DND-41 (cell line): Measurements from ENCODE around the gene CAT.

Experiments used
- EZH2 ChIP-seq: IDR thresholded peaks from 3 replicates; pipeline ENCODE4 v1.6.1; 2012; ENCODE audit warnings: borderline replicate concordance, low read depth, mild to moderate bottlenecking, moderate library complexity, low read length, inconsistent platforms; ENCODE audit not compliant: severe bottlenecking
- TF ChIP-seq, protein P1 (sequence below): IDR thresholded peaks from 2 replicates; pipeline ENCODE4 v1.5.1; 2012; ENCODE audit warnings: borderline replicate concordance, low read length, moderate library complexity, mild to moderate bottlenecking; ENCODE audit not compliant: poor library complexity, severe bottlenecking; ENCODE audit errors: extremely low read depth

DNA sequence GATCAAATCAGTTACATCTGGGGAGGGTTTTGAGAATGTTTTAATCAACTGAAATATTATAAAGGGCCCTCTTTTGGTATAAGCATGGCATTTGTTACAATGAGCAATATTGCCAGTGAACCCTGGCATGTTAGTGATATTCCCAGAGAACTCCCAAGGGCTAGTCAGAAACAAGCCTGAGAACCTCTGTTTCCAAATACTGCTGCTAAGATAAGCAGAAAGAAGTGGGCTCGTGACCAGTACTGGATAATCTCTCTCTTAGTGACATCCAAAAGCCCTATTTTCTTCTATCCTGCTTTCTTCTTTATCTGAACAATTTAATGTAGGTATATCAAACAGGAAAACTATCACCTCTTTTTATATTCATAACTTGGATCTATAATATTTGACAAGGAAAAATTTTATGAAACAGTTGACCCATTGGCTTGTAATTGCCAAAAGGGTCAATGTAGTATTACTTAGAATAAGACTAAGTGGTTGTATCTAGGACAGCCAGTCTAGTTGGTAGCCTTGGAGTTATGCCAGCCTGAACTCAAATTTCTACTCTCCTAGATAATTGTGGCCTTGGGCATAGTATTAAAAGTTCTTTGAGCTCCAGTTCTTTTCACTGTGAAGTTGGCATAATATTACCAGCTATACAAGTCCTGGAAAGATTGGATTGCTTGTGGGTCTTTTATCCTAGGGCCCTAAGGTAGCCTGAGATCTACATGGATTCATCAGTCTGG, 15.7 kb downstream of the CAT start:
- TF ChIP-seq, protein P1, sequence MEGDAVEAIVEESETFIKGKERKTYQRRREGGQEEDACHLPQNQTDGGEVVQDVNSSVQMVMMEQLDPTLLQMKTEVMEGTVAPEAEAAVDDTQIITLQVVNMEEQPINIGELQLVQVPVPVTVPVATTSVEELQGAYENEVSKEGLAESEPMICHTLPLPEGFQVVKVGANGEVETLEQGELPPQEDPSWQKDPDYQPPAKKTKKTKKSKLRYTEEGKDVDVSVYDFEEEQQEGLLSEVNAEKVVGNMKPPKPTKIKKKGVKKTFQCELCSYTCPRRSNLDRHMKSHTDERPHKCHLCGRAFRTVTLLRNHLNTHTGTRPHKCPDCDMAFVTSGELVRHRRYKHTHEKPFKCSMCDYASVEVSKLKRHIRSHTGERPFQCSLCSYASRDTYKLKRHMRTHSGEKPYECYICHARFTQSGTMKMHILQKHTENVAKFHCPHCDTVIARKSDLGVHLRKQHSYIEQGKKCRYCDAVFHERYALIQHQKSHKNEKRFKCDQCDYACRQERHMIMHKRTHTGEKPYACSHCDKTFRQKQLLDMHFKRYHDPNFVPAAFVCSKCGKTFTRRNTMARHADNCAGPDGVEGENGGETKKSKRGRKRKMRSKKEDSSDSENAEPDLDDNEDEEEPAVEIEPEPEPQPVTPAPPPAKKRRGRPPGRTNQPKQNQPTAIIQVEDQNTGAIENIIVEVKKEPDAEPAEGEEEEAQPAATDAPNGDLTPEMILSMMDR = no peak
- no peak for TF ChIP-seq EZH2
